ENCODE measurements around the gene IFI30. TPM values are rescaled to one million over a fixed set of nuclear protein-coding genes. Genes with fewer than 3 reads are reported as not detected.
A peak's percentile ranks its signal among the peaks of the same experiment; 100 is the strongest.

IFI30 gene
- total RNA-seq, 2 donors from 2014 or later = 10.2 to 11.4 TPM

- Mint-ChIP-seq H3K4me3 (no peak overlapping the region), H3K9me3 (no peaks in the 10 kb centered on the region), H3K4me1 (ENCODE audit: low read depth) (peaks cover 1% of the 10 kb centered on the region), H3K27ac (no peak overlapping the region), H3K36me3 (ENCODE audit: insufficient read depth in 2 of 2) (peaks cover 0 to 10% of the 10 kb centered on the region in 2 donors), H3K27me3 (ENCODE audit: low read depth) (no peaks in the 10 kb centered on the region)
- DNase-seq (no peak), ATAC-seq (replicated peaks in 1 of 2) (no peak)
Measured at GRCh38 chr19:18168673-18169381, 4.8 kb upstream of the IFI30 start.

GRCh38 chr19:18170714-18171255 lies 2.8 kb upstream of the IFI30 start:
- no peak for DNase-seq
- Mint-ChIP-seq H3K27ac (no peak overlapping the region), H3K27me3 (ENCODE audit: low read depth) (no peaks in the 10 kb centered on the region), H3K4me1 (ENCODE audit: low read depth) (peaks cover 10% of the 10 kb centered on the region), H3K9me3 (no peaks in the 10 kb centered on the region), H3K36me3 (ENCODE audit: insufficient read depth in 2 of 2) (peaks cover 2 to 7% of the 10 kb centered on the region in 2 donors), H3K4me3 (no peak overlapping the region)
- ATAC-seq (replicated peaks in 1 of 2) = no peak

- Mint-ChIP-seq H3K4me1 (ENCODE audit: low read depth) (peaks cover 10% of the 10 kb centered on the region), H3K4me3 (no peak overlapping the region), H3K36me3 (ENCODE audit: insufficient read depth in 2 of 2) (peaks cover 2% of the 10 kb centered on the region in 2 donors), H3K27ac (peak overlapping the region; percentile 46), H3K27me3 (ENCODE audit: low read depth) (no peaks in the 10 kb centered on the region), H3K9me3 (no peaks in the 10 kb centered on the region)
- no peak for DNase-seq
- ATAC-seq (replicated peaks in 1 of 2) = no peak
Measured at GRCh38 chr19:18171605-18172327, 1.8 kb upstream of the IFI30 start.

- H3K27me3 Mint-ChIP-seq (ENCODE audit: low read depth) = no peaks in the 10 kb centered on the region
- ATAC-seq (replicated peaks in 1 of 2) = no peak
- no peaks in the 10 kb centered on the region for H3K9me3 Mint-ChIP-seq
- no peak for DNase-seq
- H3K4me1 Mint-ChIP-seq (ENCODE audit: low read depth) = peaks cover 10% of the 10 kb centered on the region
- no peak overlapping the region for H3K27ac Mint-ChIP-seq
- peaks cover 2% of the 10 kb centered on the region in 2 donors for H3K36me3 Mint-ChIP-seq (ENCODE audit: insufficient read depth in 2 of 2)
- peak overlapping the region; percentile 64 to 92 for H3K4me3 Mint-ChIP-seq
Measured at GRCh38 chr19:18172331-18173053, 1.1 kb upstream of the IFI30 start.

- Mint-ChIP-seq H3K4me1 (ENCODE audit: low read depth) (peaks cover 10% of the 10 kb centered on the region), H3K27ac (no peak overlapping the region), H3K4me3 (peak overlapping the region; percentile 89 to 92), H3K27me3 (ENCODE audit: low read depth) (no peaks in the 10 kb centered on the region), H3K9me3 (no peaks in the 10 kb centered on the region), H3K36me3 (ENCODE audit: insufficient read depth in 2 of 2) (peaks cover 2% of the 10 kb centered on the region in 2 donors)
- no peak for ATAC-seq (replicated peaks in 1 of 2)
- DNase-seq = no peak
Measured at GRCh38 chr19:18173054-18173571, 500 bp upstream of the IFI30 start.

GRCh38 chr19:18174983-18175382 lies 1.4 kb downstream of the IFI30 start:
- DNase-seq = no peak

GRCh38 chr19:18176367-18177310 lies 3.0 kb downstream of the IFI30 start:
- H3K4me3 Mint-ChIP-seq = no peak overlapping the region
- peaks cover 0 to 2% of the 10 kb centered on the region in 2 donors for H3K36me3 Mint-ChIP-seq (ENCODE audit: insufficient read depth in 2 of 2)
- no peak for ATAC-seq (replicated peaks in 1 of 2)
- no peak overlapping the region for H3K27ac Mint-ChIP-seq
- no peaks in the 10 kb centered on the region for H3K9me3 Mint-ChIP-seq
- H3K4me1 Mint-ChIP-seq (ENCODE audit: low read depth) = peaks cover 13% of the 10 kb centered on the region
- no peaks in the 10 kb centered on the region for H3K27me3 Mint-ChIP-seq (ENCODE audit: low read depth)
- DNase-seq = no peak

More at GRCh38 chr19:18174983-18175382, 1.4 kb downstream of the IFI30 start:
- Mint-ChIP-seq H3K4me3 (peak overlapping the region; percentile 31 to 92), H3K4me1 (ENCODE audit: low read depth) (peaks cover 10% of the 10 kb centered on the region), H3K36me3 (ENCODE audit: insufficient read depth in 2 of 2) (peaks cover 2% of the 10 kb centered on the region in 2 donors), H3K9me3 (no peaks in the 10 kb centered on the region), H3K27ac (no peak overlapping the region), H3K27me3 (ENCODE audit: low read depth) (no peaks in the 10 kb centered on the region)
- ATAC-seq (replicated peaks in 1 of 2) = no peak

GRCh38 chr19:18179957-18180356 lies 6.3 kb downstream of the IFI30 start:
- Mint-ChIP-seq H3K27ac (no peak overlapping the region), H3K36me3 (ENCODE audit: insufficient read depth in 2 of 2) (peaks cover 0 to 2% of the 10 kb centered on the region in 2 donors), H3K27me3 (ENCODE audit: low read depth) (no peaks in the 10 kb centered on the region), H3K4me1 (ENCODE audit: low read depth) (peaks cover 5% of the 10 kb centered on the region), H3K4me3 (no peak overlapping the region), H3K9me3 (no peaks in the 10 kb centered on the region)
- no peak for ATAC-seq (replicated peaks in 1 of 2)
- no peak for DNase-seq

- no peak for DNase-seq
- Mint-ChIP-seq H3K36me3 (ENCODE audit: insufficient read depth in 2 of 2) (no peaks in the 10 kb centered on the region), H3K4me3 (no peak overlapping the region), H3K9me3 (no peaks in the 10 kb centered on the region), H3K27ac (no peak overlapping the region), H3K27me3 (ENCODE audit: low read depth) (no peaks in the 10 kb centered on the region), H3K4me1 (ENCODE audit: low read depth) (peaks cover 5% of the 10 kb centered on the region)
- no peak for ATAC-seq (replicated peaks in 1 of 2)
Measured at GRCh38 chr19:18183529-18183928, 9.9 kb downstream of the IFI30 start.

- ATAC-seq (replicated peaks in 1 of 2) (no peak), DNase-seq (no peak)
- Mint-ChIP-seq H3K9me3 (no peaks in the 10 kb centered on the region), H3K4me1 (ENCODE audit: low read depth) (peaks cover 5% of the 10 kb centered on the region), H3K27me3 (ENCODE audit: low read depth) (no peaks in the 10 kb centered on the region), H3K4me3 (no peak overlapping the region), H3K27ac (no peak overlapping the region), H3K36me3 (ENCODE audit: insufficient read depth in 2 of 2) (no peaks in the 10 kb centered on the region)
Measured at GRCh38 chr19:18185538-18185937, 11.9 kb downstream of the IFI30 start.

- Mint-ChIP-seq H3K27ac (no peak overlapping the region), H3K4me3 (no peak overlapping the region), H3K4me1 (ENCODE audit: low read depth) (peaks cover 28% of the 10 kb centered on the region), H3K9me3 (no peaks in the 10 kb centered on the region), H3K36me3 (ENCODE audit: insufficient read depth in 2 of 2) (no peaks in the 10 kb centered on the region), H3K27me3 (ENCODE audit: low read depth) (no peaks in the 10 kb centered on the region)
- ATAC-seq (replicated peaks in 1 of 2) (no peak), DNase-seq (no peak)
Measured at GRCh38 chr19:18190278-18190677, 16.7 kb downstream of the IFI30 start.

- no peaks in the 10 kb centered on the region for H3K36me3 Mint-ChIP-seq (ENCODE audit: insufficient read depth in 2 of 2)
- ATAC-seq (replicated peaks in 1 of 2) (no peak), DNase-seq (no peak)
- H3K27ac Mint-ChIP-seq = peak overlapping the region; percentile 93
- no peaks in the 10 kb centered on the region for H3K27me3 Mint-ChIP-seq (ENCODE audit: low read depth)
- H3K4me1 Mint-ChIP-seq (ENCODE audit: low read depth) = peaks cover 28% of the 10 kb centered on the region
- H3K4me3 Mint-ChIP-seq = peak overlapping the region; percentile 88 to 93
- no peaks in the 10 kb centered on the region for H3K9me3 Mint-ChIP-seq
Measured at GRCh38 chr19:18191640-18192062, 18.0 kb downstream of the IFI30 start.
